C4-2B (cell line): ENCODE data around the gene SNPH.

Source experiments
- H3K27ac ChIP-seq: fragments of 450-650 bp; 2 replicates; pipeline ENCODE4 v1.5.1; 2017
- CTCF ChIP-seq: fragments of 450-650 bp; conservative IDR thresholded peaks from 2 replicates; pipeline ENCODE4 v1.5.1; 2017; ENCODE audit warnings: mild to moderate bottlenecking
- ZFX ChIP-seq: fragments of 450-650 bp; IDR thresholded peaks from 2 replicates; pipeline ENCODE4 v1.6.1; 2017

SNPH gene

GRCh38 chr20:1286267-1287024, 20.4 kb downstream of the SNPH start:
- TF ChIP-seq ZFX, result no peak
- TF ChIP-seq CTCF, result no peak
- H3K27ac ChIP-seq, result no peak overlapping the region

- H3K27ac ChIP-seq, result no peak overlapping the region
- TF ChIP-seq ZFX (no peak), CTCF (no peak)
Observed at GRCh38 chr20:1287306-1287705, 21.2 kb downstream of the SNPH start.

- no peak overlapping the region for H3K27ac ChIP-seq
- TF ChIP-seq ZFX (no peak), CTCF (no peak)
Observed at GRCh38 chr20:1287787-1288569, 21.9 kb downstream of the SNPH start.

DNA sequence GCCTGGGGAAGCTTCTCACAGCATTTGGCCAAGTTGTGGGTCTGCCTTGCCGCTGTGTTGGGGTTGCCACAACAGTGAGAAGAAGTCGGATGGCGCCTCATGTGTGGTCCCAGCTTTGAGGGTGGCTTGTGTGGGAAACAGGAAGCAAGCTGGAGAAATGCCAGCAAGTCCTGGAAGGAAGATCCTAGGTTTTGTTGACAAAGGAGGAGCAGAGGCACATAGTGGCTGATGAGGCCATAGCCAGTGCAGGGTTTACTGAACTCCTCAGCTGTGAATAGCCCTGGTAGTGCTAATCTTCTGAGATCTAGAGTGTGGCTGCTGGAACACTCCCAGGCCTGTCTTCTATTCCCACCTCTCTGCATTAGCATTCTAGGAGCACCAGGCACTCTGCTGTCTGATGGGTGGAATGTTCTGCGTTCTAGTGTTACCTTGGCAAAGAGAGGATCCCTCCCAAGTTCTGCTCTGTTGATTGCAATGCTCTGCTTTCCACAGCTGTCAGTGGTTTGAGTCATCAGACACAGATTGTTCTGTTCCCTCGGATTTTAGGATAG, 25.2 kb downstream of the SNPH start:
- TF ChIP-seq ZFX (no peak), CTCF (no peak)

DNA sequence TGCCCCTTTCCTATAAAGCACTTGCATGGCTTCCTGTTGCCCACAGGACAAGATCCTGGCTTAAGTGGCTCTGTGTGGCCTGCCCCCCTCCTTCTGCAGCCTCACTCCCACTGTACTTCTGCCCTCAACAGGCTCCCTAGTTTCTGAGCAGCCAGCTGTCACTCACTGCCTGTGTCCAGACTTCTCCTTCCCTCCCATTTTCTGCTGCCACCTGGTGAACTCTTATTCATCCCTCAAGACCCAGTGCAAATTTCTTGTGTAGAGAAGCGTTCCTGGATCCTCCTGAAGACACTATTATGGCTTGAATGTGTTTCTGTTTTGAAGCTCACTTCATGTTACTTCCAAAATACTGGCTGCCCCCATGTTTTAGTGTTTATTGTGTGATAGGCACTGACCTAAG, 26.5 kb downstream of the SNPH start:
- TF ChIP-seq ZFX (no peak), CTCF (no peak)
- no peak overlapping the region for H3K27ac ChIP-seq

More for the DNA sequence above, 25.2 kb downstream of the SNPH start:
- no peak overlapping the region for H3K27ac ChIP-seq

DNA sequence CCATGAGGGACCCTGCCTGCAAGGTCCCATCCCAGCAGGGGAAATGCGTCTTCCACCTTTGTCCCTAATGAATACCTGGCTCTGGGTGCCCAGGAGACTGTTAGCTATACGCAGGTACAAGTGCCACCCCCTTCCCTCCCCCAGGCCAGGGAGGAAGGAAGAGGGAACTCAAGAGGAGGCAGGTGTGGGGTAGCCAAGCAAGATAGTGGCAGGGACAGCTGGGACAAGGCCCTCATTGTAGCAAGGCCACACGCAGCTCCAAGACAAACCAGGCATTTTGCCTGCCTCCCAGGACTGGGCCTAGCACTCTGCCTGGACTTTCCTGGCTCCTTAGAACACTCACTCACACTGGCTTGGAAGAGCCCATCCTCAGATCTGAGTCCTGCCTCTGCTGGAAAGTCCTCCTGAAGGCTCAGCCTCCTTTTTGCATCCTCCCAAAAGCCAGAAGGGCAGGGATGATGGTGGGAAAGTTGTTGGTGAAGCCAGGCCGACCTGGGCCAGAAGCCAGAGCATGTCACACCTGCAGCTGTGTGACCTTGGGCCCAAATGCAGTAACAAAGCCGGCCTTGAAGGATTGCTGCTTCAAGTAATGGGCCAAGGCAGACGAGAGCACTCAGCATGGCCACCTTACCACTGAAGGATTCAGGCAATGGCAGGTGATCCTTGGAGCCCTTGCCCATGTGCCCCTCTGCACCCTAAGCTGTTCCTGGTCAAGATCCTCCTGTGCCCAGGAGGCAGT, 27.7 kb downstream of the SNPH start:
- TF ChIP-seq ZFX, result no peak
- no peak for TF ChIP-seq CTCF
- no peak overlapping the region for H3K27ac ChIP-seq
